Daoy (cell line): ENCODE data around the gene PTPRT. TPM values are rescaled to one million over a fixed set of nuclear protein-coding genes. Genes with fewer than 3 reads are reported as not detected.
"Not testable (repeated sequence)": the region's sequence is repeated elsewhere in the genome, so short reads cannot be mapped to it uniquely, and the experiment has no call there.

Experiments used
- DNase-seq: peaks from one replicate; pipeline ENCODE4 v3.0.0-alpha.2; 2015; ENCODE audit warnings: low read depth
- total RNA-seq: library from RNA; depleted of rRNA; stranded (reverse); fragments of >200 nt; shearing (Covaris generic); gene quantifications from 2 replicates; pipeline ENCODE4 v1.2.3, GENCODE V29; 2014

Gene PTPRT
- total RNA-seq, 1 experiment from 2014 or later: not detected

DNA sequence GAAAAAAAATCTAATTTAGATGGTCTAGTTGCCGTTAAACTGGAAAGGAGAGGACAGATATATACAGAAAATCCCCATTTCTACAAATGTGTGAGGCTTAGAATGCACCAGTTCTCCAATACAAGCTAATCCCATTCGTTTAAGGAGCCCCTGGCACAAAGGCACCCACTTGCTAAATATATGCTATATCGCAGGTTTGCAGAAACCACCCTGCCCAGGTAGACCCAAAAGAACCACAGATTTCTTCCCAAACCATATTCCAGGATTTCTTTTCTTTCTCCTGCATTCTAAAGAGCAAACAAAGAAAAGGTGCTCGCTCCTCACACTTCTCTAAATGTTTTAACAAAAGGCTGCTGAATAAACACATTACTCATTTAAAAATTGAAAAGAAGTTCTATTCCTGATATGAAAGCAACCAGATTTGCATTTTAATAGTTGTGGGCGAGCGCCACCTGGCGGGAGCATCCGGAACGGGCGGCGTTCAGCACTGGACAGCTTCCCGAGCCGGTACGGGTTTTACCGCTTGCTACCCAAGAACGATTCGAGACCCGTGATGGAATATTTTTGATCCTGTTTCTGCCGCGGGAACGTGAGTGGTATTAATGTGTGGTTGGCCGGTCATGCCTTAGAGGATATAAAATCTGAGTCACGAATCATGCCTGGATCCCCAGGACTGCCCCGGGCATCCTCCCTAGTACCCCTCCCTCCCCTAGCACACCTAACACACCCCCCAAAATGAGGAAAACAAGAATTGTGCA is 2.1 kb downstream of the PTPRT start:
- DNase-seq: peak; percentile 23

DNA sequence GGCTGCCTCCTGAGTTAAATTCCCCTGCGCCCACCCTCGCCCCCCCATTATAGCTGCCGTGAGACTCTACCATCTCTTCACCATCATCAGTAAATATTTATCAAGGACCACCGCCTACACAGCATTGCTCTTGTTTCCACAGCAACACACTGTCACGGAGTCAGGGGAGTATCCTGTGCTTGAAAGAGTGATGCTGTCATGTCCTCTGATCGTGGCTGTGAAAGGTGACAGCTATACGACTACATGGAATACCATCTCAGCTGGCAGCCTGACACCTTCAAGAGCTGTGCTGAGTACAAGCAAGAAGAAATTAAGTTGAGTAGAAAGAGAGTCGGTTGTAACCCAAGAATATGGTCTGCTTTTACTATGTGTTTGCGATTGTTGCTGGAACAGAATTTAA is 3.4 kb downstream of the PTPRT start:
- no peak for DNase-seq

- DNase-seq: no peak
Observed at GRCh38 chr20:43185901-43186300, 3.8 kb downstream of the PTPRT start.

GRCh38 chr20:43183536-43184070 is 6.1 kb downstream of the PTPRT start:
- DNase-seq: no peak

DNA sequence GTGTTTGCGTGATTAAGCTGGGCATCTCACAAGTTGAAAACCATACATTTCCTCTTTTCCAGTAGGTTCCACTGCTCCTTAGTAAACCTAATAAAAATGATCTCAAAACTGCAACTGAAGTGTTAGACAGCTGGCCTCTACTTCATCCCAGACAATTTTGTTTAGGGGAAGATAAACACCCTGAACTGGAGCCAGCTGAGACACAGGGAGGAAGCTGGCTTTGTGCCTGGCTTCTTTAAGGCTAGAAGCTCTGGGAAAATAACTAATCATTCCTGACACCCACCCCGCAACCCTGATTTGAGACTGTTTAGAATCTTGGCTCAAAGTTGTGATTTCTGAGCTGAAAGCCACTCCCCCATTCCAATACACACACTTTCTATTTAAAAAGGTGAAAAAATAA is 11.6 kb downstream of the PTPRT start:
- DNase-seq: no peak

GRCh38 chr20:43176726-43177125 is 13.0 kb downstream of the PTPRT start:
- DNase-seq: no peak

DNA sequence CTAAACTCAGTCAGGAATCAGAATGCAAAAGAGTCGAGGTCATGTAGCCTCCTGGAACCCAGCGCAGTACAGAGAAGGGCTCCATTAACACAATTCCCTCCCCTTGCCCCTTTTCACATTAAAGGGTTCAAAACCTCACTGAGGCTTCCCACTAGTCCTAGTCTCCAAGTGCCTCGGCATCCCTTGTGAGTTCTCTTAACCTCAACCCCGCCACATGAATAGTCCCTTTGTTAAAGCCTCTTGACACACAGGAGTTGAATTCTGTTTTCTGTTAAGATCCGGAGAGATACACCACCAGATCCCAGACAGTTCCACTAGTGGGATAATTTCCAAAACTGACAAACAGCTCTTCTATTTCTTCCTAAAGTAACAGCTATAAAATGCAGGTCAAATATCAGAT is 17.8 kb downstream of the PTPRT start:
- no peak for DNase-seq

DNA sequence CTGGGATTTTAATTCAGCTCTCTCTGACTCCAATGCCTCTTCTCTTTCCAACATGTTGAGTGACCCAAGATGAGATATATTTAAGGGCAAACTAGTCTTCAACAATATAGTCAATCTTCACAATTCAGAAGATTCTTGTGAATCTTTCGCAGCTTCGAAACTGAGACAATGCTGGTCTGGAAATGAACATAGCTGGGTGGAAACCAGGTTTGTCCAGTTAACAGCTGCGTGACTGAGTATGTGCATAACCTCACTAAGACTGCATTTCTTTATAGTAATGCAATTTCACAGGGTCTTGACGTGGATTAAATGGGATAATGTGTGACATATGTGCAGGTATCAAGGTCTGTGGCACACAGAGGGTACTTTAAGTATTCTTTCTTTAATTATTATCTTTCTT is 18.9 kb downstream of the PTPRT start:
- no peak for DNase-seq

DNA sequence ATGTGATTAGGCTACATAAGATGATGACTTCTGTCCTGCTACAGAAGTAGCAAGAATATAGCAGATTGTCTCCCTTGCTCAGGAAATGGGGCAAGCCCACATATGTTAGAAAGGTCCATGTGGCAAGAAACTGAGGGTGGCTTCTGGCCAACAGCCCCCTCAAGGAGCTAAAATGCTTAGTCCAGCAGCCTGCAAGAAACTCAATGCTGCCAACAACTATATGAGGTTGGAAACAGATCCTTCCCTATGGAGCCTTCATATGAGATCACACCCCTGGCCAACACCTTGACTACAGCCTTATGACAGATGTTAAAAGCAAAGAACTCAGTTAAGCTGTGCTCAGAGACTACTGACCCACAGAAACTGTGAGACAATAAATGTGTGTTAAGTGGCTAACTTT is 22.1 kb downstream of the PTPRT start:
- no peak for DNase-seq

GRCh38 chr20:43167021-43167420 is 22.7 kb downstream of the PTPRT start:
- no peak for DNase-seq

DNA sequence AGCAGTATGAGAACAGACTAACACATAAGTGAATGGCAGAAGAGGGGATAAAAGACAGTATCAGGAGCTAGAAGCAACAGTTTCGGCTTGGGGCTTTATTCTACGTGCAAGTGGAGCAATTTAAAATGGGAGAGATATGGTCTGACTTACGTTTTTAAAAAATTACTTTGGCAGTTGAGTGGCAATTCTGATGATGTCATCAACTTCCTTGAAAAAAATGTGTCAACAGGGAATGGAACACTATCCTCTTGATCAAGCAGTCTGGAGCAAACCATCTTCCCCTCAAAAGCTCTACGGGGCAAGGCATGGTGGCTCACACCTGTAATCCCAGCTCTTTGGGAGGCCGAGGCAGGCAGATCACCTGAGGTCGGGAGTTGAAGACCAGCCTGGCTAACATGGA is 24.1 kb downstream of the PTPRT start:
- DNase-seq: no peak

GRCh38 chr20:43164736-43165135 is 25.0 kb downstream of the PTPRT start:
- not testable (repeated sequence) for DNase-seq

DNA sequence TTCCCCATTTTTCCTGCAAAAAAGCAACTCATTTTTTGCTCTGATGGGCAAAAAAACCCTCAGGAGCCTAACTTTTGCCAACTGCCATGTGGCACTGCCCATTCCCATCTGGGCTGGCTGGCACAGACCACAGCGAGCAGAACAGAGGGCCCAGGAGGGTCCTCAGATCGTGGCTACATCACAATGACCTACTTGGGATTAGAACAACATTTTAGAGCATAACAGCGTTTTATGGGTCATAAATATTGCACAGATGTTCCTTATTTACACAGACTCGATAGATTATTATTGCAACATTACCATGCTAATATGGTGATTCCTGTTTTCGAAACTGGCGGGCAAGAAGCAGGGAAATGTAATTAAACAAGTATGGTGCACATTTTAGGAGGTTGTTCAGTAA is 28.0 kb downstream of the PTPRT start:
- DNase-seq: no peak

DNA sequence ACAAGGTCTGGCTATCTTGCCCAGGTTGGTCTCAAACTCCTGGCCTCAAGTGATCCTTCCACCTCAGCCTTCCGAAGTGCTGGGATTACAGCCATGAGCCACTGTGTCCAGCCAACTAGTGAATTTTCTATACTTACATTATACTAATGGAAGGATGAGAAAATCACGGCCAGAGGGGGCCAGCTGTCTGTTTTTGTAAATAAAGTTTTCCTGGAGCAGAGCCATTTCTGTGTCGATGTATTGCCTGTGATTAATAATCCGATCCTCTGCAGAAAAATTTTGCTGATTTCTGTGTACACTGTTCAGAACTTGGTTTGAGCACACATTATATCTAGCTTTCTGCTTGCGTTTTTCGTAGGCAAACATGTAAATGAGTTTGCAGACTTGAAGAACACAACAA is 28.8 kb downstream of the PTPRT start:
- no peak for DNase-seq

DNA sequence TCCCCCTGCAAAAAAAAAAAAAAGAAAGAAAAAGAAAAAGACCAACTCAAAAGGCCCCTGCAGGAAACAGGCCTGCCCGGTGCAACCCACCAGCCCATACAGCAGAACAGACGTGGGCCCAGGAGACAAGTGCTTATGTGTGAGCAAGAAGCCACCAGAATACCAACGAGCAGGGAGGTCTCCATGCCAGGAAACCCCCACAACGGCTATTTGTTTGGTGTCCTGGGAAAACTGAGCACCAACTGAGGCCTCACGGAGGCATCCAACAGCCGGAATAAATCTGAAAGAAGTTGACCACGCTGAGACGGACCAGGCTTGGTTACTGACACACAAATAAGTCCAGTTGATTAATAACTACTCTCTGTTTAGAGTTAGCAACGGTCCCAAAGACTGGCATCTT is 29.7 kb downstream of the PTPRT start:
- no peak for DNase-seq

DNA sequence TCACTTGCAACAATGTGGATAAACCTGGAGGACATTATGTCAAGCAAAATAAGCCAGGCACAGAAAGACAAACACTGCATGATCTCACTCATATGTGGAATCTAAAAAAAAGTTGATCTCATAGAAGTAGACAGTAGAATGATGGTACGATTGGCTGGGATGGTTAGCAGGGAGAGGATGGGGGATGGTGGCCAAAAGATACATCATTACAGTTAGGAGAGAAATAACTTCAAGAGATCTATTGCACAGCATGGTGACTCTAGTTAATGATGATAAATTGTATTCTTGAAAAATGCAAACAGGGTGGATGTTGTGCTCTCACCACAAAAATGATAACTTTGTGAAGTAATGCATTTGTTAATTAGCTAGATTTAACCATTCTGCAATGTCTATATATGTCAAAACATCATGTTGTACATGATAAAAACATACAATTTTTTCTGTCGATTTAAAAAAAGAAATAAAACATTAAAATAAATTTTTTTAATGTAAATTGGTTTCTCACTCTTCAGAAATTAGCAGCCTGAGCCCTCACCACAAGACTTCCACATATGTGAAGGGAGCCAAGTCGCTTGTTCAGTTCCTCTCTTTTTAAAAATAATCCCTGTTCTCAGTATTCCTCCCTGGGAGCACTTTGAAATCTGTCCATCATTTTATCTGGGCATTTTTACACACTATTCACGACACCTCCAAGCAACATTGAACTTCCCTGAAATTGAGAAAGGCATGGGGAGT is 34.2 kb downstream of the PTPRT start:
- no peak for DNase-seq

DNA sequence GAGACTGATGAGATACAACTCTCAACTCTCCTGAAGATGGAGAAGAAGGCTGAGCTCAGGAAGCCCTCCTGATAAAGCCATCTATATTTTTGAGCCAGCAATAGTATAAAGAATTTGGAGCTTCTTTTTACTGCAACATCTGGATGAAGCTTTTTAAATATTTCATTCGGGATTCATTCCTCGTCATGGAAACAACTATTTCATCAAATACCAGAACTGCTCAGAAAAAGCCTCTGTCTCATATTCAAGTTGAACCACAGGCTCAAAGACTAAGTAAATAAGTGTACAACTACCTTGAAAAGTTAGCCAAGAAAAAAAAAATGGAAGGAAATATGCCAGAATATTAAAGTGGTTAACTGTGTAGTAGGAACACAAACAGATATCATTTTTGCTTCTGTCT is 37.8 kb downstream of the PTPRT start:
- no peak for DNase-seq

DNA sequence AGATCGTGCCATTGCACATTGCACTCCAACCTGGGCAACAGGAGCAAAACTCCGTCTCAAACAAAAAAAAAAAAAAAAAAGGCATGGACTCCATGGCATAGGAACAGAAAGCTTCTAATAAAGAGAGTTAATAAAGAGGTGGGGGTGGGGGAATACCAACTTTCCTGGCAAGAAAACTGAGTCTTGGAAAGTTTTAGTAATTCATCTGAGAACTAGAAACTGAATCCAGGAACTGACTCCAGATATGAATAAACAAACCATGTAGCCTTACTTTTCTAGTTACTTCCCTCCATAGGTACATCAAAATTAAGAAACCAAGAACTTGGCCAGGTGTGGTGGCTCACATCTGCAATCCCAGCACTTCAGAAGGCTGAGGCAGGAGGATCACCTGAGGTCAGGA is 38.5 kb downstream of the PTPRT start:
- DNase-seq: no peak

GRCh38 chr20:43140726-43141125 is 49.0 kb downstream of the PTPRT start:
- DNase-seq: no peak

DNA sequence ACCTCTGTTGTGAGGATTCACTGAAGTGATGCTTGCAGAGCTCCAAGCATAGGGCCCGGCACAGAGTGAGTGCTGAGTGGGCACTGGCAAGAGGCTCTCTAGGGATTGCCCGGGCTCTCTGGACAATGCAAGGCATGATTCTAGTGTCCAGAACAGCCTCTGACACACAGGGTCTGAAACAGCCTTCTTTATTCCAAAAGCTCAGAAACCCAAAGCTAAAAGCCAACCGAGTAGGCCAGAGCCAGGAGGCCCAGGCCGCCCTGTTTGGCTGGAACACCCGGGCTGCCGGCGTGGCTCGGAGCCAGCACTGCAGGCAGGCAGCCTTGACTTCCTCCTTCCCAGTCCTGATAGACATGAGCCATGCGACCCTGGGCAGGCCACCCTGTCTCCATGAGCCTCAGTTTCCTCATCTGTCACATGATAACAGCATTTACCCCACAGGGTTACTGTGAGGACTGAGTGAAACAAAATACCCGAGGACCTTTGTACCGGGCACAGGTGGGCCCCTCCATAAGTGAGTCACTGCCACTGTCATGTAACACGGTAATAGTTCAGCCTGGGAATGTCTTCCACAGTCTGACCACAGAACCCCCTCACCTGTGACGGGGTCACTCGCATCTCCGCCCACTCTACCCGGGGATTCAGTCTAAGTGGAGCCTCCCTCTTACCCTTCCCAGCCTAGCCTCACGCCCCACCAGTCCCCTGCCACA is 51.5 kb downstream of the PTPRT start:
- no peak for DNase-seq

DNA sequence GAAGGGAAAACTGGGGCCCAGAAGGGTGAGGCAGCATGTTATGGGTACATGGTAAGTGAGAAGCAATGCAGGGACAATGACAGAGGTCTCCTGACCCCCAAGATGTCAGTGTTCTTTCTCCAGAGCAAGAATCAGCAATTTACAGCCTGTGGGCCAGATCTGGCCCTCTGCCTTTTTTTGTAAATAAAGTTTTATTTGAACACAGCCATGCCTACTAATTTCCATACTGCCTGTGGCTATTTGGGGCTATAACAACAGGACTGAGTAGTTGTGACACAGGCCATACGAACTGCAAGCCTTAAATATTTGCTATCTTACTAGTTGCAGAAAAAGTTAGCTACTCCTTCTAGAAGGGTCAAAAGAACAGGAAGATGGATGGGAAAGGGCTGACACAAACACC is 52.5 kb downstream of the PTPRT start:
- no peak for DNase-seq

DNA sequence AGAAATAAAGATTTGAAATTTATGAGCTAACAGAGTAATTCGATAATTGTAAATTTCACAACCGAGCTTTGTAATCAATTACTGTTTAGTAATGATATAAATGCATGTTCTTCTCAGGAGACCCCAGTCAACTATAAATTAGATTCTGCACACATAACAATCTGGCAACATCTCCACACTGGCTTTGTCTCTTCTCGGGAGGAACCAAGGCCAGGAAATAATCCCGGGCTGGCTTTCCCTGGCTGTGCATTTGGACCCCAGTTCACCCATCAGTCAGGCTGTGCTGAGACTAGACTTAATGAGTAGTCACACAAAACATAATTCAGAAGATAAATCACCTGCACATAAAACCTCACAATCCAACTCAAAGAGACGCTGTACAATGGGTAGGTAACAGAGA is 65.5 kb downstream of the PTPRT start:
- DNase-seq: no peak

DNA sequence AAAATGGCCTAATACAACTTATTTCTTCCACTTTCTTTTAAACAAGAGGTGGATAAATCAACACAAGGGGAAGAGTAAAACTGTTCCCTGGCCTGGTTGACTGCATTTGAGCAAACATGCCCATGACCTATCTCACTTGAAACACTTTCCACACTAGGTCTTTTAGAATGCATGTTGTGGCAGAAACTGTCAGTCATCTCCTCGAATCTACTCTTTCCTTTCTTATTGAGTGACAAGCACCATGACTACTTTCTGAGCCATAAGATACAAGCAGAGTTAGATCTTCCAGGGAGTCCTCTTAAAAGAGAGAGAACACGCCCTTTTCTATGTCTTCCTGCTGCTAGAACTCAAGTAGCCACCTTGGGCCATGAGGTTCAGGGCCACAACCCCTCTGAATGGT is 66.5 kb downstream of the PTPRT start:
- no peak for DNase-seq
